HG03175 (cell line): ENCODE measurements around the gene IGFBP1.
A peak's percentile ranks its signal among the peaks of the same experiment; 100 is the strongest.

Experiments used
- ATAC-seq: cut with Tn5 transposase; IDR thresholded peaks from one replicate; pipeline ENCODE4 v1.9.1; 2021; ENCODE audit warnings: mild to moderate bottlenecking, moderate library complexity; ENCODE audit not compliant: unreplicated experiment

IGFBP1 gene

GRCh38 chr7:45898222-45898621 lies 9.9 kb downstream of the IGFBP1 start:
- no peak for ATAC-seq

GRCh38 chr7:45901566-45901965 lies 13.3 kb downstream of the IGFBP1 start:
- ATAC-seq = no peak

GRCh38 chr7:45902820-45903219 lies 14.5 kb downstream of the IGFBP1 start:
- ATAC-seq = no peak

GRCh38 chr7:45909561-45909960 lies 21.3 kb downstream of the IGFBP1 start:
- ATAC-seq = no peak

GRCh38 chr7:45910855-45911254 lies 22.6 kb downstream of the IGFBP1 start:
- ATAC-seq = no peak

GRCh38 chr7:45911311-45911710 lies 23.0 kb downstream of the IGFBP1 start:
- no peak for ATAC-seq

- ATAC-seq = no peak
Observed at GRCh38 chr7:45912972-45913371, 24.7 kb downstream of the IGFBP1 start.

GRCh38 chr7:45914911-45915310 lies 26.6 kb downstream of the IGFBP1 start:
- ATAC-seq = no peak

GRCh38 chr7:45915606-45916005 lies 27.3 kb downstream of the IGFBP1 start:
- ATAC-seq = no peak

- no peak for ATAC-seq
Observed at GRCh38 chr7:45917064-45917463, 28.8 kb downstream of the IGFBP1 start.

- peak; percentile 81 for ATAC-seq
Observed at GRCh38 chr7:45917658-45918057, 29.4 kb downstream of the IGFBP1 start.

- no peak for ATAC-seq
Observed at GRCh38 chr7:45918556-45918955, 30.3 kb downstream of the IGFBP1 start.

- no peak for ATAC-seq
Observed at GRCh38 chr7:45919231-45919784, 31.0 kb downstream of the IGFBP1 start.

GRCh38 chr7:45919993-45920459 lies 31.7 kb downstream of the IGFBP1 start:
- no peak for ATAC-seq

GRCh38 chr7:45920502-45921380 lies 32.5 kb downstream of the IGFBP1 start, which contains the start of gene IGFBP3:
Gene IGFBP3, minus strand, starts transcription at chr7:45921272. Its CDS starts 132 bp downstream, at chr7:45921140.
- no peak for ATAC-seq

- ATAC-seq = no peak
Observed at GRCh38 chr7:45921381-45921698, 33.1 kb downstream of the IGFBP1 start.

- no peak for ATAC-seq
Observed at GRCh38 chr7:45921699-45922519, 33.6 kb downstream of the IGFBP1 start.

- no peak for ATAC-seq
Observed at GRCh38 chr7:45922810-45923209, 34.5 kb downstream of the IGFBP1 start.

GRCh38 chr7:45923290-45923689 lies 35.0 kb downstream of the IGFBP1 start:
- ATAC-seq = no peak

GRCh38 chr7:45923818-45924217 lies 35.5 kb downstream of the IGFBP1 start:
- no peak for ATAC-seq

GRCh38 chr7:45924283-45924682 lies 36.0 kb downstream of the IGFBP1 start:
- ATAC-seq = no peak

- no peak for ATAC-seq
Observed at GRCh38 chr7:45927721-45928120, 39.4 kb downstream of the IGFBP1 start.
